GM21737 (cell line): Measurements from ENCODE around the gene LIX1L.

Source experiments
- ATAC-seq: cut with Tn5 transposase; IDR thresholded peaks from one replicate; pipeline ENCODE4 v1.9.1; 2021; ENCODE audit warnings: mild to moderate bottlenecking, moderate library complexity; ENCODE audit not compliant: unreplicated experiment

LIX1L gene

GRCh38 chr1:145957443-145958319, at the start of gene LIX1L:
Gene LIX1L, minus strand, starts transcription at chr1:145958017. Its CDS starts 90 bp downstream, at chr1:145957927.
- peak; percentile 85 for ATAC-seq

GRCh38 chr1:146001709-146002108, 43.9 kb upstream of the LIX1L start:
- ATAC-seq, result no peak

GRCh38 chr1:145999321-146000024, 41.7 kb upstream of the LIX1L start:
- no peak for ATAC-seq

GRCh38 chr1:145997718-145998023, 39.9 kb upstream of the LIX1L start:
- no peak for ATAC-seq

- peak; percentile 33 for ATAC-seq
Observed at GRCh38 chr1:145997016-145997717, 39.4 kb upstream of the LIX1L start.

- ATAC-seq, result peak; percentile 73
Observed at GRCh38 chr1:145996433-145997015, 38.7 kb upstream of the LIX1L start, which contains the start of gene TXNIP. Gene TXNIP, minus strand, starts transcription at chr1:145996579. Its CDS starts 313 bp downstream, at chr1:145996266.

GRCh38 chr1:145995964-145996432, 38.2 kb upstream of the LIX1L start:
- no peak for ATAC-seq

GRCh38 chr1:145995148-145995881, 37.5 kb upstream of the LIX1L start:
- no peak for ATAC-seq

GRCh38 chr1:145994391-145995120, 36.7 kb upstream of the LIX1L start:
- no peak for ATAC-seq

- no peak for ATAC-seq
Observed at GRCh38 chr1:145993618-145994390, 36.0 kb upstream of the LIX1L start.

- no peak for ATAC-seq
Observed at GRCh38 chr1:145992958-145993617, 35.3 kb upstream of the LIX1L start.

GRCh38 chr1:145992502-145992936, 34.7 kb upstream of the LIX1L start:
- ATAC-seq, result no peak

GRCh38 chr1:145991735-145992412, 34.1 kb upstream of the LIX1L start:
- ATAC-seq, result no peak

- ATAC-seq, result no peak
Observed at GRCh38 chr1:145990249-145990855, 32.5 kb upstream of the LIX1L start.

- ATAC-seq, result no peak
Observed at GRCh38 chr1:145988773-145989172, 31.0 kb upstream of the LIX1L start.

GRCh38 chr1:145987926-145988325, 30.1 kb upstream of the LIX1L start:
- ATAC-seq, result no peak

GRCh38 chr1:145986551-145986950, 28.7 kb upstream of the LIX1L start:
- ATAC-seq, result no peak
